GM23338 (cell line): ENCODE measurements around the gene PPP4C. TPM values are rescaled to one million over a fixed set of nuclear protein-coding genes. Genes with fewer than 3 reads are reported as not detected.
"Not testable (repeated sequence)": the region's sequence is repeated elsewhere in the genome, so short reads cannot be mapped to it uniquely, and the experiment has no call there.

ENCODE experiments used
- ATAC-seq: fragments of 200-7000 bp; cut with Tn5 transposase; 3 replicates; pipeline ENCODE4 v1.9.1; 2020
- DNase-seq: peaks from one replicate; pipeline ENCODE4 v3.0.0-alpha.2; 2015; ENCODE audit warnings: low spot score
- H2AFZ ChIP-seq: fragments of 200-600 bp; sonication (generic); 2 replicates; pipeline ENCODE4 v1.8.0; 2016; ENCODE audit warnings: antibody characterized with exemption, mild to moderate bottlenecking, moderate library complexity
- H3F3A ChIP-seq: fragments of 200-600 bp; sonication (generic); replicated peaks from 2 replicates; pipeline ENCODE4 v1.8.0; 2017; ENCODE audit warnings: antibody characterized with exemption, mixed run types, low read depth
- H3K27ac ChIP-seq: fragments of 200-600 bp; sonication (generic); 2 replicates; pipeline ENCODE4 v1.6.1; 2016; ENCODE audit warnings: low read depth
- H3K27me3 ChIP-seq: fragments of 200-600 bp; sonication (generic); 2 replicates; pipeline ENCODE4 v1.8.0; 2016; ENCODE audit warnings: mild to moderate bottlenecking, mixed run types, moderate library complexity; ENCODE audit not compliant: insufficient read depth
- H3K36me3 ChIP-seq: fragments of 200-600 bp; sonication (generic); 2 replicates; pipeline ENCODE4 v1.8.0; 2016; ENCODE audit warnings: mild to moderate bottlenecking; ENCODE audit not compliant: insufficient read depth
- H3K4me1 ChIP-seq: fragments of 200-600 bp; sonication (generic); 2 replicates; pipeline ENCODE4 v1.8.0; 2016; ENCODE audit warnings: mild to moderate bottlenecking, moderate library complexity; ENCODE audit not compliant: insufficient read depth
- H3K4me2 ChIP-seq: fragments of 200-600 bp; sonication (generic); 2 replicates; pipeline ENCODE4 v1.7.1; 2017; ENCODE audit warnings: mixed run types
- H3K4me3 ChIP-seq: fragments of 200-600 bp; sonication (generic); 2 replicates; pipeline ENCODE4 v1.6.1; 2016; ENCODE audit warnings: mixed run types
- H3K79me2 ChIP-seq: fragments of 200-600 bp; sonication (generic); replicated peaks from 2 replicates; pipeline ENCODE4 v1.8.0; 2017; ENCODE audit warnings: mild to moderate bottlenecking; ENCODE audit not compliant: insufficient read depth
- H3K9me2 ChIP-seq: fragments of 200-600 bp; sonication (generic); 2 replicates; pipeline ENCODE4 v1.8.0; 2017; ENCODE audit not compliant: insufficient read depth
- H4K20me1 ChIP-seq: fragments of 200-600 bp; sonication (generic); replicated peaks from 2 replicates; pipeline ENCODE4 v1.8.0; 2017; ENCODE audit warnings: mild to moderate bottlenecking; ENCODE audit not compliant: insufficient read depth
- H3K27ac Mint-ChIP-seq: 2 replicates; pipeline ENCODE4 v1.8.0; 2020; ENCODE audit warnings: inconsistent platforms, mild to moderate bottlenecking, moderate library complexity, mixed read lengths
- H3K27me3 Mint-ChIP-seq: 3 replicates; pipeline ENCODE4 v1.8.0; 2022; ENCODE audit warnings: low read depth, mild to moderate bottlenecking, moderate library complexity, mixed read lengths, inconsistent platforms; ENCODE audit not compliant: insufficient read depth, poor library complexity
- H3K36me3 Mint-ChIP-seq: 3 replicates; pipeline ENCODE4 v1.8.0; 2021; ENCODE audit warnings: low read depth, mild to moderate bottlenecking, inconsistent platforms, moderate library complexity, mixed read lengths
- H3K4me1 Mint-ChIP-seq: 3 replicates; pipeline ENCODE4 v1.8.0; 2020; ENCODE audit warnings: mild to moderate bottlenecking, inconsistent platforms, mixed read lengths
- H3K4me3 Mint-ChIP-seq: 3 replicates; pipeline ENCODE4 v1.8.0; 2021; ENCODE audit warnings: moderate library complexity, mild to moderate bottlenecking, inconsistent platforms, mixed read lengths
- H3K9me3 Mint-ChIP-seq: 3 replicates; pipeline ENCODE4 v1.8.0; 2020; ENCODE audit warnings: moderate library complexity, mild to moderate bottlenecking, inconsistent platforms, mixed read lengths
- CREB1 ChIP-seq: fragments of 250-450 bp; sonication (Bioruptor Pico); IDR thresholded peaks from 2 replicates; pipeline ENCODE4 v1.5.0; 2020; ENCODE audit warnings: low read depth, mild to moderate bottlenecking, moderate library complexity
- CTCF ChIP-seq, 2 experiments: fragments of 200-600 bp in 1 of 2; sonication (generic) in 1 of 2; conservative IDR thresholded peaks; 2 replicates each; pipeline versions ENCODE4 v1.5.1 to v1.6.1; 2016 to 2017; ENCODE audit warnings: antibody characterized with exemption in 2 of 2, low read depth in 2 of 2, mild to moderate bottlenecking in 2 of 2, moderate library complexity in 1 of 2
- ETS1 ChIP-seq: IDR thresholded peaks from 2 replicates; pipeline ENCODE4 v1.6.1; 2016; ENCODE audit warnings: antibody characterized with exemption
- POLR2AphosphoS5 ChIP-seq: IDR thresholded peaks from 2 replicates; pipeline ENCODE4 v1.6.1; 2016; ENCODE audit warnings: antibody characterized with exemption, low read depth
- polyA plus RNA-seq: library from polyadenylated mRNA; unstranded; fragments of >200 nt; fragmentation: Nextera tagmentation; extraction: Ambion mirVana; gene quantifications from 2 replicates; pipeline ENCODE4 v1.2.1, GENCODE V29; 2016
- total RNA-seq: library from RNA; depleted of rRNA; stranded (reverse); fragments of >200 nt; shearing (Covaris generic); gene quantifications from 2 replicates; pipeline ENCODE4 v1.2.3, GENCODE V29; 2014

The PPP4C gene
- total and polyA plus RNA-seq, 2 experiments from 2014 or later: 120 to 170 TPM

GRCh38 chr16:30033270-30033669 lies 42.5 kb upstream of the PPP4C start (continued):
- TF ChIP-seq CREB1 (CRISPR knock-in tag) (no peak), ETS1 (no peak), POLR2AphosphoS5 (no peak)

GRCh38 chr16:30040221-30040620 lies 35.6 kb upstream of the PPP4C start:
- Histone ChIP-seq H3K9me2 (no peaks in the 10 kb centered on the region), H3K4me3 (no peak overlapping the region), H3F3A (0 out of 2 replicates have a peak, but pooled peaks cover 3% of the 10 kb centered on the region), H3K4me2 (no peak overlapping the region), H3K27me3 (peaks cover 7% of the 10 kb centered on the region; the same call in 1 of the 2 replicates), H4K20me1 (no peaks in the 10 kb centered on the region), H3K4me1 (no peaks in the 10 kb centered on the region), H3K79me2 (no peaks in the 10 kb centered on the region), H2AFZ (no peak overlapping the region), H3K27ac (no peak overlapping the region), H3K36me3 (no peaks in the 10 kb centered on the region)
- H3K27me3 Mint-ChIP-seq: peaks cover 10% of the 10 kb centered on the region
- ATAC-seq (no peak), DNase-seq (no peak)
- no peak for TF ChIP-seq ETS1
- no peaks in the 10 kb centered on the region for H3K36me3 Mint-ChIP-seq
- H3K9me3 Mint-ChIP-seq: peaks cover 3% of the 10 kb centered on the region; the same call in 1 of the 3 replicates
- no peak overlapping the region for H3K4me3 Mint-ChIP-seq
- no peak overlapping the region for H3K27ac Mint-ChIP-seq
- H3K4me1 Mint-ChIP-seq: no peaks in the 10 kb centered on the region

GRCh38 chr16:30040690-30041089 lies 35.1 kb upstream of the PPP4C start:
- ATAC-seq, H3K27ac ChIP-seq, H3K27me3 ChIP-seq, H3K4me1 Mint-ChIP-seq, H3K36me3 Mint-ChIP-seq, H3F3A ChIP-seq, H3K4me2 ChIP-seq, H2AFZ ChIP-seq, H3K4me3 Mint-ChIP-seq, H3K36me3 ChIP-seq, DNase-seq, H3K4me1 ChIP-seq, H4K20me1 ChIP-seq, H3K9me2 ChIP-seq, H3K9me3 Mint-ChIP-seq, H3K79me2 ChIP-seq, H3K4me3 ChIP-seq, H3K27ac Mint-ChIP-seq, H3K27me3 Mint-ChIP-seq: not testable (repeated sequence)

GRCh38 chr16:30041841-30042240 lies 34.0 kb upstream of the PPP4C start:
- Mint-ChIP-seq H3K4me3 (no peak overlapping the region), H3K4me1 (no peaks in the 10 kb centered on the region), H3K9me3 (no peaks in the 10 kb centered on the region; the same call in 2 of the 3 replicates), H3K27ac (no peak overlapping the region), H3K36me3 (no peaks in the 10 kb centered on the region), H3K27me3 (peaks cover 8% of the 10 kb centered on the region)
- Histone ChIP-seq H2AFZ (no peak overlapping the region), H3K4me3 (no peak overlapping the region), H3K4me2 (no peak overlapping the region), H3K27ac (no peak overlapping the region), H4K20me1 (no peaks in the 10 kb centered on the region), H3K4me1 (no peaks in the 10 kb centered on the region), H3K36me3 (no peaks in the 10 kb centered on the region), H3F3A (0 out of 2 replicates have a peak, but pooled peaks cover 3% of the 10 kb centered on the region), H3K79me2 (no peaks in the 10 kb centered on the region), H3K27me3 (no peaks in the 10 kb centered on the region), H3K9me2 (no peaks in the 10 kb centered on the region)
- ATAC-seq (no peak), DNase-seq (peak; percentile 40)
- no peak for TF ChIP-seq ETS1
- peak in 1 of 2 experiments; percentile 64 for TF ChIP-seq CTCF (conservative IDR thresholded peaks at IDR 0.05; ENCODE audit: low read depth in 2 of 2)
